Measurements from ENCODE around the gene APBB1IP.
"Not testable (repeated sequence)": the region's sequence is repeated elsewhere in the genome, so short reads cannot be mapped to it uniquely, and the experiment has no call there.

The APBB1IP gene

GRCh38 chr10:26441491-26442214 is 3.5 kb downstream of the APBB1IP start:
- no peak for DNase-seq

GRCh38 chr10:26445411-26446031 is 7.4 kb downstream of the APBB1IP start:
- no peak for DNase-seq

DNA sequence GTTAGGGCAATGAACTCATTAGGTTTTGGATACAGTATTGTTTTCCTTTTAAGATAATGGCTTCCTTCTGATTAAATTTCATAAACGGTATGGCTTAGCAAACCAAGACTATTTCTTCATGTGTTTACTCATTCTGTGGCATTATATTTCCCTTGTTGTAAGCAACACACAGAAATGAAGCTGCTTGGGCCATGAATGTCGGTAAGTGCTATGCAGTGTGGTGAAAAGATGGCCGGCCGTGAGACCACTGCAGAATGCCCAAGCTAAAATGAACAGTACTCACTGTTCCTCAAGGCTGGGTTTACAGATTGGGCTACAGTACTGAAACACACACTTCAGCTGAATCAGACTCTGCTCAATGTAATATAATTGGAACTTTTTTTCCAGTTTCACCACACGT is 8.1 kb downstream of the APBB1IP start:
- DNase-seq = no peak

GRCh38 chr10:26448292-26448691 is 10.2 kb downstream of the APBB1IP start:
- DNase-seq = no peak

DNA sequence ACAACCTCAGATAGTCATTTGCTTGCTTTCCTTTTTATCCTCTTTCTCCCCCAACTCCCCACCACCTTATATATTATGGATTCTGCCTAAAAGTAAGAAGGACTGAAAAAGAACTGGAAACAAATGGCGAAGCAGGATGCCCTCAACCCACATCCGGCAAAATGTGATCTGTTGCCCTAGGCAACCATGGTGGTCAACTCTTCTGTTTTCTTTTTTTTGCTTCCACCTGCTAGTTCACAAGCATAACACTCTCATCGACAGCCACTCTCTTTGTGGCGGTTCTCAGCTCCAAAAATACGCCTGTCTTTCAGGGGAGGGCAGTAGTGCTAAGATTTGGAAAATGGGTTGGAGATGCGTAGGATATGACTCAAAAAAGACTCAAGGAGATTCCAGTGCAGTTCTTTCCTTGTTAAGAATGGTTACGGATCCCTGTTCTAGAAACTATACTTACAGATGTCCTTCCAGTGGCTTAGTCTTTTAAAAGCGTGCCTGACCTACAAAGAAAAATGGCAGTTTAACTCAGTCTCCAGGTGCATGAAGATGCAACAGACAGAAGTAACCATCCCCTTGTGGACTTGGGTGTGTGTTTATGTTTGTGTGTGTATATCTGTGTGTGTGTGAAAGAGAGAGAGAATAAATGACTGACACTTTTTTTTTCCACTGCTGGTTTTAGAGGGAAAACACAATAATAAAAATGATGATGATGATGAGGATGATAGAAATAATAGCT is 10.7 kb downstream of the APBB1IP start:
- DNase-seq = no peak

DNA sequence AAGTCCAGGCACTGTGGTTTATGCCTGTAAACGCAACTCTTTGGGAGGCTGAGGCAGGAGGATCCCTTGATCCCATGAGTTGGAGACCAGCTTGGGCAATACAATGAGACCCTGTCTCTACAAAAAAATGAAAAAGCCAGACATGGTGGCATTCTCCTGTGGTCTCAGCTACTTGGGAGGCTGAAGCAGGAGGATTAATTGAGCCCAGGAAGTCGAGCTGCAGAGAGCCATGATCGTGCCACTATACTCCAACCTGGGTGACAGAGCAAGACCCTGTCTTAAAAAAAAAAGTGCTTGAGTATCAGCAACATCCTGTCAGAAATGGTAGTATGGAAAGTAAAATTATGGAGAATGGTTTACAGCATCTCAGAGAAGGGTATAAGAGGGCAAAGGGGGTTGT is 11.6 kb downstream of the APBB1IP start:
- DNase-seq = no peak

DNA sequence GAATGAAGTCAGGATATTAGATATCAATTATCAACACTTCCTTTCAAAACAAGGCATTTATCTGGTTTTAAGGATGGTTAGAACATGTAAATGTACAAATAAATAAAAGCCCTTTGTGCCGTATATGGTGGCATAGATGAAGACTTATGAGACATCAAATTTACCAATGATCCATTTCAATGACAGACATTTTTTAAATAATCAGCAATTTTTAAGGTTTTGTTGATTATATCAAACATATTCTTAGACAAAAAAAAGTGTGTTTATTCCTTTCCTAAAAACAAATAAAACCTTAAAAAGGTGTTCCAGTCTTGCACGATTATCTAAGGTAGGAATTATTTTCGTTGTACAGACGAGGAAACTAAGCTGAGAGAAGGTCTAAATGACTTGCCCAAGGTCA is 13.8 kb downstream of the APBB1IP start:
- DNase-seq = no peak

DNA sequence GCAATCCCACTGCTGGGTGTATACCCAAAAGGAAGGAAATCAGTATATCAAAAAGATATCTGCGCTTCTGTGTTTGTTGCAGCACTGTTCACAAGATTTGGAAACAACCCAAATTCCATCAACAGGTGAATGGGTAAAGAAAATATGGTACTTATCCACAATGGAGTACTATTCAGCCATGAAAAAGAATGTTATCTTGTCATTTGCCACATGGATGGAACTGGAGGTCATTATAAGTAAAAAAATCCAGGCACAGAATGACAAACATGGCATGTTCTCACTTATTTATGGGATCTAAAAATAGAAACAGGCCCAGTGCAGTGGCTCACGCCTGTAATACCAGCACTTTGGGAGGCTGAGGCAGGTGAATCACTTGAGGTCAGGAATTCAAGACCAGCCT is 15.7 kb downstream of the APBB1IP start:
- DNase-seq = no peak

GRCh38 chr10:26454891-26455290 is 16.8 kb downstream of the APBB1IP start:
- DNase-seq = no peak

GRCh38 chr10:26455567-26456315 is 17.6 kb downstream of the APBB1IP start:
- DNase-seq = no peak

DNA sequence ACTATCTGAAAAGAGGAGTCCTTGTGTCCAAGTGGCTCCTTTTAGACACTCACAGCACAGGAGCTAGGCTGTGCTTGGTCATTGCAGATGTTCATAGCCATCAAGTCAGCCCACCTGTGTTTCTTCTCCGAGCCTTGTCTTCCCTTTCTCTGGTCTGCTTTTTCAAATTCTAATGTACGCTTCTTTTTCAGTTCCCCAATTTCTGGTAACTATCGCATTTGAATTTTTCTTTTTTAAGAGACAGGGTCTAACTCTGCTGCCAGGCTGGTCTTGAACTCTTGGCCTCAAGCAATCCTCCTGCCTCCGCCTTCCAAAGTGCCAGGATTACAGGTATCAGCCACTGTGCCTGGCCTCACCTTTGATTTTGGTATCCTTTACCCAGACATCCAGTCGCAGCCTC is 18.9 kb downstream of the APBB1IP start:
- DNase-seq = no peak

DNA sequence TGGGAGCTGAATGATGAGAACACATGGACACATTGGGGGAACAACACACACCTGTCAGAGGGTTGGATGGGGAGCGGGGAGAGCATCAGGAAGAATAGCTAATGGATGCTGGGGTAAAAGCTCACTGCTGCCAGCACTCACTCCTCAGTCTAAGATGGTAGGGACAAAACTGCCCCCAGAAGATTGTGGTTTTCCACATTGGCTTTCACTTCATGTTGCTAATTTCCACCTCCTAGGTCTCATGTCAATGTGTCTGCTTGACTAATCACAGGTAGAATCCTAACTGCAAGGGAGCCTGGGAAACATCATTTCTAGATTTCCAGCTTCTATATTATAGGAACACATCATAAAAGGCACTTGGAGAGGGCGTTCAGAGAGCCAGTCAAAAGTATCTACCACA is 22.6 kb downstream of the APBB1IP start:
- DNase-seq = no peak

GRCh38 chr10:26463986-26464385 is 25.8 kb downstream of the APBB1IP start:
- DNase-seq = no peak

DNA sequence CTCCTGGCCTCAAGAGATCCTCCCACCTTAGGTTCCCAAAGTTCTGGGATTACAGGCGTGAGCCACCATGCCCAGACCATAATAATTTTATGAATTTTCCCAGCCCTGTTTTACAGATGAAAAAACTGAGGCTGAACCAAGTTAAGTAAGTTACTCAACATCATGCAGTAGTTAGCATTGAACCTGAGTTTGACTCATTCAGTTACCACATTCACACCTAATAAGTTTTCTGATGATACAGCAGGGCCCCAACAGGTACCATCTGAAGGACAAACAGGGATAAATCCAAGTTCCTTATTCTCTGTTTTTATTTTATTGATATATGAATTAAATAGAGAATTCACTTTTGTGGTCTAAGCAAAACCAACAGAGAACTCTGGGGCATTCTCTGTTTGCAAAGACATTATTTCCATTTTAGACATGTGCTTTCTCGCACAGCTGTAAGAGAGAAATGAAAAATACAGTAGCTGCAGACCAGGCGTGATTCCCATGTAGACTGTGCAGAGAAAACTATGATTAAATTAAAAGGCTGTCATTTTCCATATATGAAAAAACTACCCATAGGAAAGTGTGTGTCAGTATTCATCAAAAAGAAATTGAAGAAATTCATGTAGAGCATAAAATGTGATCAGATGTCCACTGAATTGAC is 26.6 kb downstream of the APBB1IP start:
- no peak for DNase-seq

GRCh38 chr10:26466531-26466930 is 28.4 kb downstream of the APBB1IP start:
- not testable (repeated sequence) for DNase-seq

DNA sequence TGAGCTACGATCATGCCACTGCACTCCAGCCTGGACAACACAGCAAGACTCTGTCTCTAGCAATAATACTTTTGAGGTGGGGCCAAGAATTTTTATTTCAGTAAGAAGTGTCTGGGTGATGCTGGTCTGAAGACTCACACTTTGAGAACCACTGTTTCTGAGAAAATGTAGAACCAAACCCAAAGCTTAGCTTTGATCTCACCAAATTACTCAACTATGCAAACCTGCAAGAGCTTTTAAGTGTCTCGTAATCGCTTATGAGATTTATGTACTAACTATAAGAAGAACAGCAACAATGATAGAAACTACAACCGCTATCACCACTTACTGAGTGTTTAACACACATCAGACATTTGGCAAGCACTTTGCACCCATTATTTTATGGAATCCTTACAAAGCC is 29.5 kb downstream of the APBB1IP start:
- DNase-seq = no peak

DNA sequence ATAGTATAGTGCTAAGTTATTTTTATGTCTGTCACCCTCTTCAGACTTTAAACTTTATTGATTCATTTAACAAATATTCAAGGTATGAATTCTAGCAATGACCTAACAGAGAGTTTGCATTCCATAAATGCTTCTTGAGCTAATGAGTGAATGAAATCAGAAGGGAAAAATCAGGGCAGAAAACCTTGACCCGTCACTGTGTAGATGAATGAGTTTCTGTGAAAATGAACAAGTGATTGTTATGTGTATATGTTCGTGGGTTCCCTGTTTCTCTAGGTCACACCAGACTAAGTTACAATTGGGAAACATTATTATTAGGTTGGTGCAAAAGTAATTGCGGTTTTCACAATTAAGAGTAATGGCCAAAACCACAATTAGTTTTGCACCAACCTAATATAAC is 30.1 kb downstream of the APBB1IP start:
- no peak for DNase-seq

DNA sequence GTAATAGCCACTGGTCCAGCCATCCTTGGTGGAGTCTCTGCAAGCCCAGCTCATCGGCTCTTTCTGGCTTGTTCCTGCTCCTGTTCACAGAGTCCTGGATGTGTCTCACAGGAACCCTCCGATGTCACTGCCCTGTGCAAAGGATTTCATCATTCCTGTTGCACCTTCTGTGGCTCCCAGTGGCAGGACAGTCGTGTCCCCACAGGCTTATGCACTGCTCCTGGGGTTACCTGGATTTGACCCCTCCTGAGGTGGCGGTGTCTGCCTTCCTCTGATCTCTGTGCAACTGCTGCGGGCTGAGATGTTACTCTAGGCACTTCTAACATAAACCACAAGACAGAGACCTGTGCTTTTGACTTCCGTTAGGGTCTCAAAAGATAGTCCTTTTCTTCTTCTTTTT is 30.6 kb downstream of the APBB1IP start:
- no peak for DNase-seq

- DNase-seq = no peak
Measured at GRCh38 chr10:26472492-26472778, 34.3 kb downstream of the APBB1IP start.

- DNase-seq = no peak
Measured at GRCh38 chr10:26474026-26474425, 35.9 kb downstream of the APBB1IP start.

GRCh38 chr10:26474845-26475244 is 36.7 kb downstream of the APBB1IP start:
- DNase-seq = not testable (repeated sequence)

DNA sequence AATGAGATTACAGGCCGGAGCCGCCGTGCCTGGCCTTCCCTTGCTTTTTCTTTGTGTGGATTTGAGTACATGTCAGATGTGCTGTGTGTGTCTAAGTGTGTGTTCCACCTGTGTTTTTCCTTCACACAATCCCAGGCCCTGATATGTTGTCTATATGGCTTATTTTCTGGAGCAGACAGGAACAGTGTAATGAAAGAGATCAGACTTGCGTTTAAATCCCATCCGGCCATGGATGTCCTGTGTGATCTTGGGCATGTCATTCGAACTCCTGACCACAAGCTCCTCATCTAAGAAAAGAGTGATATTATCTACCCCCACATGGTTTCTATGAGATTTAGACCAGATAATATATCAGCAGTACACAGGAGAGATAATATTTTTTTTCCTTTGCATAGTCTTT is 37.2 kb downstream of the APBB1IP start:
- DNase-seq = no peak

DNA sequence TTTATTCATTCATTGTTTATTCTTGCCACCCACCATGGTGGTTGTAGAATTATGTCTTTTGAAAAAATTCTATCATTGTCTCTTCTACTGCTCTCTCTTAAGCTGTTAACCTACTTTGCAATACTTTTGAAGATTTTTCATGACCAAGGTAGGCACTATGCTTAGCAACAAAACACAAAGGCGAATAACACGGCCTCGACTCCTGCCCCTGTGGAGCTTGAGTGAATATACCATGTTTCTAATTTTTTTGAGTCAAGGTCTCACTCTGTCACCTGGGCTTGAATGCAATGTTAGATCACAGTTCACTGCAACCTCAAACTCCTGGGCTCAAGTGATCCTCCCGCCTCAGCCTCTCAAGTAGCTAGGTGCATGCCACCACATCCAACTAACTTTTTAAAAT is 39.4 kb downstream of the APBB1IP start:
- DNase-seq = no peak
